AG09319 (cell line): Measurements from ENCODE around the gene METTL25.

Source experiments
- DNase-seq: peaks from one replicate; pipeline ENCODE4 v3.0.0-alpha.2; 2010; ENCODE audit warnings: low read depth; ENCODE audit errors: extremely low read depth
- CTCF ChIP-seq: IDR thresholded peaks from 2 replicates; pipeline ENCODE4 v1.5.1; 2011; ENCODE audit warnings: low read depth, mild to moderate bottlenecking, inconsistent platforms, low read length, moderate library complexity

METTL25 gene

GRCh38 chr12:82522762-82523161, 164.4 kb downstream of the METTL25 start:
- TF ChIP-seq CTCF: no peak
- no peak for DNase-seq

DNA sequence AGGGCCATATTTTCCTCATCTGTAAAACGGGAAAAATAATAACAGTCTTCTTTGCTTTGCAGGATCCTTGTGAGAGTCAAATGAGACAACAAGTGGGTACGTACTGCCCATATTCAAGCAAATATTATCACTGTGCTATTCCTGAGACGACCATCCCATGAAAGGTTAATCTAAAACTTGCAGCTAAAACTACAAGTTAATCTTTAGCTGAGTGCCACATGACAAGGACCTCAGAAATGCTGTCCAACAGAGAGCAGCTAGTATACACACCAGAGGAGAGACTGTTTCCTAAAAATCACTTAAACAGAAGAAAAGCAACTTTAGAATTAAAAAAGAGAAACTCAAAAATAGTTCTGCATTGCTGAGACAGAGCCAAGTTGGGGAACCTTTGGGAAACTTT, 165.7 kb downstream of the METTL25 start:
- no peak for TF ChIP-seq CTCF
- no peak for DNase-seq

- TF ChIP-seq CTCF: no peak
- DNase-seq: no peak
These were observed 166.3 kb downstream of the METTL25 start for GRCh38 chr12:82524641-82525040.

DNA sequence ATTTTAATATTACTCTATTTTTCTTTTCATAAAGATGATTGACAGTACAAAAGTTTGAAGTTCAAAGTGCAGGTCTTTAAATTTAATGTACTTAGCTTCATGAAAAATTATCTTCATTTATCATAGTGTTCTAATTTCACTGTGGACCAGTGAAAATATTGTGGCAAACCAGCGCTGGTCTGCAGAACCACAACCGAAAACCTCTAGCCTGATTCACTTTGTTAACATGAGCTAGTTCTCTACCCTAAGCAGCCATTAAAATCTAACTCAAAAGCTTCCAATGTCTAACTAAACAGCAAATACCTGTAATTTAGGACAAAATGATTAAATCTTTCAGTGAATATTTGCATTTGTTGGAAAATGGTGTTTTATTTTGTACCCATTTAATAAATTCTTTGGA, 167.3 kb downstream of the METTL25 start:
- no peak for TF ChIP-seq CTCF
- no peak for DNase-seq

DNA sequence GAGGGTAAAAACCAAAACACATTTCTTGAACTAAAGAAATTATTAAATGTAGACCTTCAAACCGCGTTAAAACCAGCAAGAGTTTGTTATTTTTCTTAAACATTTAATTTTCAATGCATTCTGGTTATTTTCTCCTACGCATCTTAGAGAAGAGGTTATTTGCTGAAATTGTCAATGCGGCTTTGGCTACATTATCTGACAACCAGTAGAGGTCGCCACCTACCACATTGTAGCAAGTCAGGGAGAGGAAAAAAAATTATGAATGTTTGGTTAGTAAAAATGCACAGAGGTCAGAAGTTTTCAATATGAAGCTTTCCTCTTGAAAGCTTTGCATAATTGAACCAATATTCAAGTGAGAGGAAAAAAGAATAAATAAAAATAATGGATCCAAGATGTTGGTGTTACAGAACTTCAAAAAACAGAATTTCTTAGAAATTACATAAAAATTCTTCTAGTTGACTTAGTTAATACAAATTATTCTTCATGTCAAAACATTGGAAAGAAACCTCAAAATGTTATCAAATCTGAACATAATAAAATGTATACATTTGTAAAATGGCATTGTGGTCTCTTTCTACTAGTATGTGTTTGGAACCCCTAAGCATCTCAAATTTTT, 168.9 kb downstream of the METTL25 start:
- DNase-seq: peak; percentile 37
- TF ChIP-seq CTCF: peak; percentile 96
